Measurements from ENCODE around the gene UBN1.

The UBN1 gene

DNA sequence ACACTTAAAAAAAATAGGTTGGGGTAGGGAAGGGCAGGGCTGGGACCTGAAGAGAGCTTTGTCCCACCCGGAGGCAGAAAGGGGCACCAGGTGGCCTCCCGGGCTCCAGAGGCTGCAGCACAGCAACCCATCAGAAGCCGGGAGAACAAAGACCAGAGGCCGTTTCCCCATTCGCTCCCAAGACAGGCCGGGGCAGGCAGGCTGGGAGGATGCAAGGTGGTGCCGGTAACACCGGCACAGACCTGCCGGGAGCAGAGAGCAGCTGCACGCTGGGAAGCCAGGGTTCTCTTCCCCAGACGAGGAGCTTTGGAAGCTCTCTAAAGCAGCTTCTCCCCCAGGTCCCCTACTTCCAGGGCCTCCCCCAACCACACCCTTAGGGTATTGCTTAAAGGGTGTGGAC lies 84.1 kb downstream of the UBN1 start:
- DNase-seq (ENCODE audit: low read depth), result no peak

All from T follicular helper cell (primary cell).